SU-DHL-6 (cell line): Measurements from ENCODE around the gene GORASP2.

Experiments used
- H2AFZ ChIP-seq: fragments of 200-600 bp; sonication (generic); 2 replicates; pipeline ENCODE4 v1.6.1; 2014; ENCODE audit warnings: low read depth, mild to moderate bottlenecking, moderate library complexity, mixed read lengths, antibody characterized with exemption, low read length; ENCODE audit not compliant: severe bottlenecking
- H3F3A ChIP-seq: fragments of 200-600 bp; shearing (Covaris generic); 2 replicates; pipeline ENCODE4 v1.6.0; 2016; ENCODE audit warnings: antibody characterized with exemption, mild to moderate bottlenecking; ENCODE audit not compliant: insufficient read depth
- H3K27ac ChIP-seq: fragments of 200-600 bp; sonication (generic); 2 replicates; pipeline ENCODE4 v1.5.1; 2016; ENCODE audit warnings: low read depth, mild to moderate bottlenecking, low read length, moderate library complexity, mixed read lengths
- H3K27me3 ChIP-seq: fragments of 200-600 bp; sonication (generic), shearing (Covaris generic); 2 replicates; pipeline ENCODE4 v1.6.0; 2014; ENCODE audit warnings: mild to moderate bottlenecking, low read length
- H3K36me3 ChIP-seq: fragments of 200-600 bp; sonication (generic); 2 replicates; pipeline ENCODE4 v1.6.1; 2014; ENCODE audit warnings: mild to moderate bottlenecking, low read length, mixed read lengths
- H3K4me2 ChIP-seq: fragments of 300-600, 200-600 bp; shearing (Covaris generic), sonication (generic); 2 replicates; pipeline ENCODE4 v1.6.0; 2014; ENCODE audit warnings: low read length, low read depth, mild to moderate bottlenecking; ENCODE audit not compliant: poor library complexity, severe bottlenecking
- H3K4me3 ChIP-seq: fragments of 200-600 bp; sonication (generic); 2 replicates; pipeline ENCODE4 v1.5.1; 2014; ENCODE audit warnings: antibody characterized with exemption, low read length, mild to moderate bottlenecking, mixed read lengths; ENCODE audit not compliant: insufficient read depth, poor library complexity, severe bottlenecking
- H3K79me2 ChIP-seq: fragments of 200-600 bp; sonication (generic); 2 replicates; pipeline ENCODE4 v1.6.1; 2014; ENCODE audit warnings: mild to moderate bottlenecking, low read length, moderate library complexity; ENCODE audit not compliant: insufficient read depth
- H3K9ac ChIP-seq: fragments of 200-600 bp; sonication (generic); 2 replicates; pipeline ENCODE4 v1.7.0; 2014; ENCODE audit warnings: mild to moderate bottlenecking, low read length
- H3K9me2 ChIP-seq: fragments of 200-600 bp; sonication (generic); replicated peaks from 2 replicates; pipeline ENCODE4 v1.6.1; 2014; ENCODE audit warnings: low read length; ENCODE audit not compliant: insufficient read depth
- H3K9me3 ChIP-seq: fragments of 200-600 bp; sonication (generic); 2 replicates; pipeline ENCODE4 v1.6.1; 2014; ENCODE audit warnings: low read length, mixed read lengths; ENCODE audit not compliant: insufficient read depth
- H4K20me1 ChIP-seq: fragments of 200-600 bp; sonication (generic); 2 replicates; pipeline ENCODE4 v1.6.1; 2014; ENCODE audit warnings: low read depth, mild to moderate bottlenecking, antibody characterized with exemption, low read length, moderate library complexity, mixed read lengths
- EZH2phosphoT487 ChIP-seq: fragments of 200-600 bp; sonication (generic), shearing (Covaris generic); conservative IDR thresholded peaks from 2 replicates; pipeline ENCODE4 v1.6.1; 2018; ENCODE audit warnings: mild to moderate bottlenecking, antibody characterized with exemption, low read length, moderate library complexity, mixed read lengths
- TF ChIP-seq, protein P1 (sequence below): fragments of 200-600 bp; sonication (generic); IDR thresholded peaks from one replicate; pipeline ENCODE4 v1.5.1; 2017; ENCODE audit warnings: antibody characterized with exemption, mild to moderate bottlenecking, low read length, moderate library complexity; ENCODE audit not compliant: insufficient read depth, poor library complexity, severe bottlenecking

The GORASP2 gene

DNA sequence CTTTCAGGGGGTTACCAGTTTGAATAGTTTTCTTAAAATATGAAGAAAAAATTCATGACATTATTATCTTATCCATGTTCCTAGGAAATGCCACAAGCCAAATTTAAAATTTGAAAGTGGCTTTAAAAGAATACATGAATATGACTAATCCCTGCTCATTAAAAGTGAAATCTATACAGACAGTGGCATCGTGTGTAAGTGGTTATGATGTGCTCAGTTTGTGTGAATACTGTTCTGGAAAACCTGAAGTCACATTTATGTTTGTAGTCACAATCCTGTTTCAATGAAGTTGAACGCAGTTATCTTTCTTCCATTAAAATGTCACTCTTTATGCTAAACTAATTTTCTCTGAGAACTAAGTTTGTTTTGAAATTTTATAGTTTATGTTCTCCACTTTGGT, 75.8 kb downstream of the GORASP2 start:
- Histone ChIP-seq H3K4me2 (no peak overlapping the region), H3K27me3 (no peaks in the 10 kb centered on the region), H3K9me3 (no peaks in the 10 kb centered on the region), H3K9ac (no peak overlapping the region), H4K20me1 (no peaks in the 10 kb centered on the region; the same call in 1 of the 2 replicates), H3F3A (peaks cover 11% of the 10 kb centered on the region; the same call in 1 of the 2 replicates), H3K9me2 (no peaks in the 10 kb centered on the region), H3K79me2 (no peaks in the 10 kb centered on the region), H3K36me3 (peaks cover 44% of the 10 kb centered on the region), H3K4me3 (no peak overlapping the region), H2AFZ (no peak overlapping the region), H3K27ac (no peak overlapping the region)
- TF ChIP-seq, protein P1, sequence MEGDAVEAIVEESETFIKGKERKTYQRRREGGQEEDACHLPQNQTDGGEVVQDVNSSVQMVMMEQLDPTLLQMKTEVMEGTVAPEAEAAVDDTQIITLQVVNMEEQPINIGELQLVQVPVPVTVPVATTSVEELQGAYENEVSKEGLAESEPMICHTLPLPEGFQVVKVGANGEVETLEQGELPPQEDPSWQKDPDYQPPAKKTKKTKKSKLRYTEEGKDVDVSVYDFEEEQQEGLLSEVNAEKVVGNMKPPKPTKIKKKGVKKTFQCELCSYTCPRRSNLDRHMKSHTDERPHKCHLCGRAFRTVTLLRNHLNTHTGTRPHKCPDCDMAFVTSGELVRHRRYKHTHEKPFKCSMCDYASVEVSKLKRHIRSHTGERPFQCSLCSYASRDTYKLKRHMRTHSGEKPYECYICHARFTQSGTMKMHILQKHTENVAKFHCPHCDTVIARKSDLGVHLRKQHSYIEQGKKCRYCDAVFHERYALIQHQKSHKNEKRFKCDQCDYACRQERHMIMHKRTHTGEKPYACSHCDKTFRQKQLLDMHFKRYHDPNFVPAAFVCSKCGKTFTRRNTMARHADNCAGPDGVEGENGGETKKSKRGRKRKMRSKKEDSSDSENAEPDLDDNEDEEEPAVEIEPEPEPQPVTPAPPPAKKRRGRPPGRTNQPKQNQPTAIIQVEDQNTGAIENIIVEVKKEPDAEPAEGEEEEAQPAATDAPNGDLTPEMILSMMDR, result no peak
- no peak for TF ChIP-seq EZH2phosphoT487

DNA sequence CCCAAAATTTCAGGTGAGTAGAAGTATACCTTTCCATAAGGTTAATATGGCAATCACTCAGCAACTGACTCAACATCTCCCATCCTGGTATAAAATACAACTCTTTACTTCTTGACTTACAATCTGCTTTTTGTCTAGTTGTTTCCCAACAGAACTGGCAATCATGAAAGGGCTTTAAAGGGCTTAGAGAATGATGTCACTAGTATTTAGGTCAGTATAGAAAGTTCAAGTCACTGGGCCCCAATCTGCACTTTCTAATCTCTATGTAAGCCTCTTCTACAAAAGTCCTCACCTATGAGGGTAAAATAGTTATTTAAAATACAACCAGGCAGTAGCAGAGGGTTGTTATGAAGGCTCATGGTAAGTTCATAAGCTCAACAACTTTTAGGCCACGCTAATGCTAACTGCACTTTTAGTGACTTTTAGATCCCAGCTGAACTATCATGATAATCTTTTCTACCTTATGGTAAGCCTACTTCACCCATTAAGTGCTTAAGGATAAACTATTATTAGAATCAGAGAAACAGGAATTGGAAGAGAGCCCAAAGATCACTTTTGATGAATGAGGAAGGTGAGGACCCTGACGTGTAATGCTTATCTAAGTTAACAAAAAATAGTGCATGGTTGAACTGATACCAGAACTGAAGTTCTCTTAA, 79.6 kb downstream of the GORASP2 start:
- H3K9ac ChIP-seq, result no peak overlapping the region
- peaks cover 42% of the 10 kb centered on the region for H3K36me3 ChIP-seq
- no peaks in the 10 kb centered on the region for H3K9me3 ChIP-seq
- peaks cover 11% of the 10 kb centered on the region; the same call in 1 of the 2 replicates for H3F3A ChIP-seq
- no peak overlapping the region for H3K4me3 ChIP-seq
- H2AFZ ChIP-seq, result no peak overlapping the region
- H3K9me2 ChIP-seq, result no peaks in the 10 kb centered on the region
- H4K20me1 ChIP-seq, result peaks cover 3% of the 10 kb centered on the region; the same call in 1 of the 2 replicates
- no peak for TF ChIP-seq EZH2phosphoT487
- TF ChIP-seq, protein P1, result no peak
- H3K27me3 ChIP-seq, result no peaks in the 10 kb centered on the region
- no peak overlapping the region for H3K4me2 ChIP-seq
- no peak overlapping the region for H3K27ac ChIP-seq
- H3K79me2 ChIP-seq, result no peaks in the 10 kb centered on the region

DNA sequence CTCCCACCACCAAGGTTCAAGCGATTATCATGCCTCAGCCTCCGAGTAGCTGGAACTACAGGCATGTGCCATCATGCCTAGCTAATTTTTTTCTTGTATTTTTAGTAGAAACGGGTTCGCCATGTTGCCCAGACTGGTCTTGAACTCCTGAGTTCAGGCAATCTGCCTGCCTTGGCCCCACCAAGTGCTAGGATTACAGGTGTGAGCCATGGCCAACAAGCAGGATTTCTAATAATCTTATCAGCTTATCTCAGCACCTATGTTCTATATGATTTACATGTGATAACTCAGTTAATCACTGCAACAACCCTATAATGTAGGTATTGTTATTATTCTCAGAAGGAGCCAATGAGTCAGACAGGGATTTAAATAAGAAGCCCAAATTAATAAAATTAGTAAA, 80.3 kb downstream of the GORASP2 start:
- Histone ChIP-seq H4K20me1 (peaks cover 3% of the 10 kb centered on the region; the same call in 1 of the 2 replicates), H3K9me2 (no peaks in the 10 kb centered on the region), H3K9ac (no peak overlapping the region), H3F3A (peaks cover 10% of the 10 kb centered on the region; the same call in 1 of the 2 replicates), H3K4me3 (no peak overlapping the region), H3K36me3 (peaks cover 40% of the 10 kb centered on the region), H3K9me3 (no peaks in the 10 kb centered on the region), H3K79me2 (no peaks in the 10 kb centered on the region), H3K27ac (no peak overlapping the region), H3K27me3 (no peaks in the 10 kb centered on the region), H2AFZ (no peak overlapping the region), H3K4me2 (no peak overlapping the region)
- TF ChIP-seq, protein P1, result no peak
- no peak for TF ChIP-seq EZH2phosphoT487
